Osteoblast (primary cell): Measurements from ENCODE around the gene PNPLA7. TPM values are rescaled to one million over a fixed set of nuclear protein-coding genes. Genes with fewer than 3 reads are reported as not detected.

Experiments
- DNase-seq: peaks from one replicate; pipeline ENCODE4 v3.0.0; 2011; ENCODE audit warnings: low spot score, mixed read lengths; ENCODE audit not compliant: insufficient read length; ENCODE audit errors: missing footprints
- H2AFZ ChIP-seq: 2 replicates; pipeline ENCODE4 v1.6.0; 2011; ENCODE audit warnings: mild to moderate bottlenecking, low read length
- H3K27ac ChIP-seq: 2 replicates; pipeline ENCODE4 v1.5.1; 2011; ENCODE audit warnings: mild to moderate bottlenecking, low read depth, low read length, moderate library complexity
- H3K27me3 ChIP-seq: 2 replicates; pipeline ENCODE4 v1.6.0; 2012; ENCODE audit warnings: mild to moderate bottlenecking, control low read depth, inconsistent platforms, low read length, moderate library complexity; ENCODE audit not compliant: insufficient read depth
- H3K36me3 ChIP-seq: 2 replicates; pipeline ENCODE4 v1.5.1; 2011; ENCODE audit warnings: mild to moderate bottlenecking, low read length, control low read depth, moderate library complexity; ENCODE audit not compliant: insufficient read depth
- H3K4me1 ChIP-seq: 2 replicates; pipeline ENCODE4 v1.5.1; 2011; ENCODE audit warnings: mild to moderate bottlenecking, low read length, control low read depth, moderate library complexity; ENCODE audit not compliant: insufficient read depth
- H3K4me2 ChIP-seq: 2 replicates; pipeline ENCODE4 v1.6.0; 2011; ENCODE audit warnings: mild to moderate bottlenecking, low read length; ENCODE audit not compliant: insufficient read depth
- H3K4me3 ChIP-seq: fragments of 200-600 bp; sonication (generic); 3 replicates; pipeline ENCODE4 v1.5.1; 2012; ENCODE audit warnings: mild to moderate bottlenecking, low read length, inconsistent platforms; ENCODE audit not compliant: insufficient read depth
- H3K79me2 ChIP-seq: 2 replicates; pipeline ENCODE4 v1.6.0; 2012; ENCODE audit warnings: mild to moderate bottlenecking, low read length, control low read depth, inconsistent platforms; ENCODE audit not compliant: insufficient read depth
- H3K9me3 ChIP-seq: 2 replicates; pipeline ENCODE4 v1.5.1; 2011; ENCODE audit warnings: low read depth, low read length, control low read depth
- H4K20me1 ChIP-seq: 2 replicates; pipeline ENCODE4 v1.6.0; 2012; ENCODE audit warnings: mild to moderate bottlenecking, low read length, control low read depth; ENCODE audit not compliant: insufficient read depth
- CTCF ChIP-seq: IDR thresholded peaks from 2 replicates; pipeline ENCODE4 v1.5.1; 2011; ENCODE audit warnings: mild to moderate bottlenecking, low read depth, low read length, moderate library complexity; ENCODE audit errors: extremely low read depth
- total RNA-seq: library from RNA; depleted of rRNA; stranded (reverse); fragments of >200 nt; gene quantifications from 2 replicates; pipeline ENCODE4 v1.2.3, GENCODE V29; 2012

PNPLA7 gene
- total RNA-seq, 1 donor: 1.8 TPM

DNA sequence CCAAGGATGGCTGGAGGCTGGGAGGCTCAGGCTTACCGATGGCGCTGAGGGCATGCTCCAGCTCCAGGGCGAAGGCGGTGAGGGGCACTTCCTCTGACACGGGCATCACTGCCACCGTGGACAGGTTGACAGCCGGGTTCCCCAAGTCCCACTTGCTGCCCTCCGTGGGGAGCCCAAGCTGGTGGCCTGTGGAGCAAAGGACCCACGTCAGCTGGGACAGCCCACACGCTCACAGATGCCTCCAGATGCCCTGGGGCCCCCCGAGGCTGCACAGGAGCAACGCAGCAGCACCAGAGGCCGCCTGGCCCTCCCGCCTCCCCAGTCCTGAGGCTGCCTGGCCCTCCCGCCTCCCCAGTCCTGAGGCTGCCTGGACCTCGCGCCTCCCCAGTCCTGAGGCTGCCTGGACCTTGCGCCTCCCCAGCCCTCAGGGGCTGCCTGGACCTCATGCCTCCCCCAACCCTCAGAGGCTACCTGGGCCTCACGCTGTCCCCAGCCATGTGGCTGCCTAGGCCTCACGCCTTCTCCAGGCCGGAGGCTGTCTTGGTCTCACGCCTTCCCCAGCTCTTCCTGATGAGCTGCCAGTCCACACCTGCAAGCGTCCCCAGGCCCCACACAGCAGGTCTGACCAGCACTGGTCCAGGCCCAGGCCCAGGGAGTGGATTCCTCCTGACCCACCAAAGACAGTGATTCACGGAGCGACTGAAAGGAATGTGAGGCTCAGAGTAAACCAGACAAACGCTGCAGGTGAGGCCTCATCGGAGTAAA is 65.5 kb downstream of the PNPLA7 start:
- Histone ChIP-seq H3K27ac (no peak overlapping the region), H3K9me3 (no peaks in the 10 kb centered on the region), H3K36me3 (no peaks in the 10 kb centered on the region), H3K27me3 (no peaks in the 10 kb centered on the region), H3K79me2 (no peaks in the 10 kb centered on the region), H3K4me1 (peaks cover 8% of the 10 kb centered on the region), H4K20me1 (no peaks in the 10 kb centered on the region), H2AFZ (no peak overlapping the region), H3K4me3 (no peak overlapping the region), H3K4me2 (no peak overlapping the region)
- TF ChIP-seq CTCF: no peak
- DNase-seq: peak; percentile 70

DNA sequence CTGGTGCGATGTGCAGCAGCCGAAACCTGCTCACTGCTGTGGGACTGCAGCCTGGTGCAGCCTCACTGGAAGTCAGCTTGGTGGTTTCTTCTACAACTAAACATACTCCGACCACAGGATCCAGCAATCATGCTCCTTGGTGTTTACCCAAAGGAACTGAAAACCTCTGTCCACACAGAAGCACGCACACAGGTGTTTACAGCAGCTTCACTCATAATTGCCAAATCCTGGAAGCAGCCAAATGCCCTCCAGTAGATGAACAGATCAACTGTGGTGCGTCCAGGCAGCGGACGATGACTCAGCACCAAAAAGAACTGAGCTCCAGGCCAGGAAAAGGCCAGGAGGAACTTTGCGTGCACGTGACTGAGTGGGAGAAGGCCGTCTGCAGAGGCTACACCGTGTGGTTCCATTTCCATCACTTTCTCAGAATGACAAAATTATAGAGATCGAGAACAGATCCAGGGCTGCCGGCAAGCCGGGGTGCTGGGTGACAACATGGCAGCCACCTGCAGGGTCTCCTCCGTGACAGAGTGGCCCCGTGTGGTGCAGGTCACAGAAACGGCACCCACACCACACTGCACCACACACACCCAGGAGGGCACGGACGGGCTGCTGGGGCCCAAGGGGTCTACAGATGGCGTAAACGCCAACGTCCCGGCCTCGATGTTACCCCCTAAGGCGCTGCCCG is 68.0 kb downstream of the PNPLA7 start:
- H3K79me2 ChIP-seq: no peaks in the 10 kb centered on the region
- peak overlapping the region; percentile 33 for H3K4me2 ChIP-seq

DNA sequence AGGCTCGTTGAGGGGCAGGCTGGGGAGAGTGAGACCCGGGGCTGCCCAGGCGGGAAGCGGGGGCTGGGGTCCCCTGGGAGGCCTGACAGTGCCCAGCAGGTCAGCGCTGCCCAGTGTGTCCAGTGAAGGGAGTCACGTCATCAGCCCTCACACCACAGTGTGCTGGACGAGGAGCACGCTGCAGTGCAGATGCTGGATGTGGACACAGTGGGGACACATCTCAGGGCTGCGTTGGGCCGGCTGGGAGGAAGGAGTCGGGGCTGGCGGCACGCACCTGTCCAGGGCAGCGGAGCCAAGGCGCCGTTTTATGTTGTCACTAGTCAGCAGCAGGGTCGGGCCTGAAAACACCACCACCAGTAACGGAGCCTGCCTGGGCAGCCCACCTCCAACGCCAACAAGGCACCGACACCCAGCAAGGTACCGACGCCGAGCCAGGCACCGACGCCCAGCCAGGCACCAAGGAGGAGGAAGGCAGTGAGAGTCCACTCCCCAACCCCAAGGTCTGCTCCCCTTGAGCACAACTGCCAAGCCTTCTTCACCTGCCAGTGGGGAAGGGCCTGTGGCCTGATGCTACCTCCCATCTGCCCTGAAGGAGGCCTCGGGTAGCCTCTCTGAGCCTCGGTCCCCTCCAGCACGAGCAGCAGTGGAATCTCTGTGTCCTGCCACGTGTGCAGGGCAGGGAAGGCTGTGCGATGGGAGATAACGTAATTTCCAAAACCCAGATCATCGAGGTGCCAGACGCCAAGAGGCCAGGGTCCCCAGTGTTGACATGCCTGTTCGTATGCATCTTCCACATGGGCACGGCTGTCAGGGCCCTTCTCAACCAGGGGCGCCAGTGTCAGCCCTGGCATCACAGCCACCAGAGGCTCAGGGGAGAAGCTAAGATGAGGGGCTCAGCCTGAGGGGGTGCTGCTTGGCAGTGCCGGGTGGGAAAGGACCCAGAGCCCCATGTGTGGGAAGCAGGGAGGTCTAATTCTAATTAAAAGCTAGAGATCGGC is 69.2 kb downstream of the PNPLA7 start:
- Histone ChIP-seq H3K27ac (no peak overlapping the region), H3K4me1 (peaks cover 8% of the 10 kb centered on the region), H3K27me3 (no peaks in the 10 kb centered on the region), H3K4me2 (no peak overlapping the region), H3K9me3 (peaks cover 3% of the 10 kb centered on the region), H3K36me3 (no peaks in the 10 kb centered on the region), H3K79me2 (no peaks in the 10 kb centered on the region), H2AFZ (no peak overlapping the region), H3K4me3 (no peak overlapping the region), H4K20me1 (no peaks in the 10 kb centered on the region)
- peak; percentile 66 for DNase-seq
- TF ChIP-seq CTCF: no peak

More for the DNA sequence above, 68.0 kb downstream of the PNPLA7 start:
- Histone ChIP-seq H2AFZ (peak overlapping the region; percentile 49), H3K27me3 (no peaks in the 10 kb centered on the region), H3K27ac (no peak overlapping the region), H3K4me1 (peaks cover 8% of the 10 kb centered on the region), H3K9me3 (no peaks in the 10 kb centered on the region), H3K4me3 (peak overlapping the region; percentile 2), H4K20me1 (no peaks in the 10 kb centered on the region), H3K36me3 (no peaks in the 10 kb centered on the region)
- TF ChIP-seq CTCF: no peak
- peak; percentile 99 for DNase-seq
